DLD1 (cell line): ENCODE results near the gene UNC5B.
"Not testable (repeated sequence)": the region's sequence is repeated elsewhere in the genome, so short reads cannot be mapped to it uniquely, and the experiment has no call there.

ENCODE experiments used
- in situ Hi-C: cut with HindIII; loops from 2 replicates; pipeline ENCODE4 v1.10.0; 2017; ENCODE audit warnings: low sequenced_read_pairs

Gene UNC5B

GRCh38 chr10:71266147-71266917 is 54.0 kb downstream of the UNC5B start:
- in situ Hi-C loops, result no loop called here

- in situ Hi-C loops, result no loop called here
Observed at GRCh38 chr10:71266918-71267442, 54.6 kb downstream of the UNC5B start.

DNA sequence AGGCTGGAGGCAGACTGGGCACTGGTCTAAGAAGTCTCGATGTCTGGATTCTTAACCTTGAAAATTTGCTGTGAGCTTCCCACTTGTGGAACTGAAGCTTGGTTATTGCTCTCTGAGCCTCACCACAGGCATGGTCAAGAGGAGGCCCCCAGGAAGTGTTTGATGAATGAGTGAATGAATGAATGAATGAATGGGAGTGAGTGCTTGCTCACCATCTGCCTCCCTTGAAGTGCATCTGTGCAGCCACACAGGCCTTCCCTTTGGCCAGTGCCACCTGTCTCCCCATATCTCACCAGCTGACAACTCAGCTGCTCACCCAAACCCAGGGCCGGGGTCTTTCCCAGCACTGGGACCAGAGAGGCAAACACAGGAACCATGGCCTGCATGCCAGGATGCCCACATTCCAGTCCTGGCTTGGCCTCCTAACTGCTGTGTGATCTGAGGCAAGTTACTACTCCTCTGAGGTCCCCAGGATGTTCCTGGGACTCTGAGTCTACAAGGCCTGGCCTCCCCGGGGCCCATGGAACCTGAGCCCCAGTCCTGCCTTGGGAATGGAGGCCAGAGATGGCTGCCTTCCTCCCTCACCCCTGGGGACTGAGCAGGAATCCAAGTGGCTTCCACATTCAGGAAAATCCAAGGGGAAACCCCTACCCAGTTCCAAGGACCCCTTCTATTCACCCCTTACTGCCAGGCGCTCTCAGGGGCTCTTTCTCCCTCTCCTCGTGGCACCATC is 55.3 kb downstream of the UNC5B start:
- in situ Hi-C loops, result no loop called here

DNA sequence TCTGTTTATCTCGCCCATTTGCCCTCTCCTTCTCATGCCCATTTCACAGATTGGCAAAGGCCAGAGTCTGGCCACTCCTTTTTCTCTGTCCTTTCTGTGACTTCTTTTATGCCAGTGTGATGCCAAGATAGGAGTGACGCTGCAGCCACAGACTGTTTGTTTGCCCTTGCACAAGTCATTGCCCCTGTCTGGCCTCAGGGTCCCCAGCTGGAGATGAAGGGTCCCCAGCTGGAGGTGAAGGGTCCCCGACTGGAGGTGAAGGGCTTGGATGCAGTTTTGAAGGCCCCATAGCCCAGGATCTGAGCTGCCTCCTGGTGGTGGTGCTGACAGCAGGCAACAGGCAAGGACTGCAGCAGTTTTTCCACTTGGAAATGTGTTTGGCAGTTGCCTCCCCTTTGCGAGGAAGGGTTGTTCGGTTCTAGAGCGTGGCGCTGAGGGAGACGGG is 55.9 kb downstream of the UNC5B start:
- in situ Hi-C loops, result no loop called here

DNA sequence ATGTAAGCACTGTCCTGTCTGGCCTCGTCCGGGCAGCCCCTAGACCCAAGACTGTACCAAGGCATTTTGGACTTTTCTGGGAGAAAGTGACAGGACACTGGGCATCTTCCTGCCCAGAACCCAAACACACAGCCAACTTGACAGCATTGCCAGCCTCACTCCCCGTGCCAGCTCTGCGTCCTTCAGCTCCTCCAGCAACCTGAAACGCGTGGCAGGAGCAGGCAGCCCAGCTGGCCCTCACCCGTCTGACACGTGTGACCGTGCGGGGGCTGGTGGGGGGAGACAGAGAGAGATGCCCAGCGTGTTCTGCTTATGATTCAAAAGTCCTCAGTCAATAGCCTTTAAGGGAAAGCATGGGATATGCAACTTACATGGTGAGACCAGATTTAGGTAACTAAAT is 56.4 kb downstream of the UNC5B start:
- in situ Hi-C loops, result no loop called here

DNA sequence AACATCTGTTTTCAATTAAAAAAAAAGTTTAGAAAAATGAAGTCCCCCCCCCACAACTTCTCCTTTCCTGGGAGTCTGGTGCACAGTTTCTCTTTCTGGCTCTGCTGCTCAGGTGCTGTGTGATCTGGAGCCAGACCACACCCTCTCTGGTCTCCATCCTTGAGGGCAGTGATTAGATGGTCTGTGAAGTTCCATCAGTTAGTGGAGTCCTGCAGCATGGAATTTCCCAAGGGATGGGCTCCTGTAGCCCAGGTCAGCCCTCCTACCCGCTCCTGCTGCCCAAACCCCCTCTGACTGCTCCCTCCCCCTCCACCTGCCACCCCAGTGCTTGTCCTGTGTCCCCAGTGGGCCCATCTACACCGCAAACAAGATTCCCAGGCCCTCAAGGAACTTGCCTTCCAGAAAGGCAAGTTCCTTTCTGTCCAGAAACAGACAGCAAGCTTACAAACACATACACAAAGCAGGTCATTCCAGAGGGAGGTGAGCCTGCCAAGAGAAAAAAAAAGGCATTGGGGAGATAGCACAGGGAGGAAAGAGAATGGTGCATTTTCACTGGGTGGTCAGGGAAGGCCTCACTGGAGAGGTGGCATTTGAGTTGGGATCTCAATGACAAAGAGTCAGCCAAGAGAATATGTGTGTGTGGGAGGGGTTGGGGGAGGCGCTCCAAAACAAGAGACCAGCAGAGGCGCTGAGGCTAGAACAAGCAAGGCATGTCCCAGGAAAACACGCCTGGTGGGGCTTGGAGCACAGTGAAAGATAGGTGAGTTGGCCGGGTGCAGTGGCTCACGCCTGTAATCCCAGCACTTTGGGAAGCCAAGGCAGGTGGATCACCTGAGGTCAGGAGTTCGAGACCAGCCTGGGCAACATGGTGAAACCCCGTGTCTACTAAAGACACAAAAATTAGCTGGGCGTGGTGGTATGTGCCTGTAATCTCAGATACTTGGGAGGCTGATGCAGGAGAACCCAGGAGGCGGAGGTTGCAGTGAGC is 57.2 kb downstream of the UNC5B start:
- in situ Hi-C loops, result no loop called here

DNA sequence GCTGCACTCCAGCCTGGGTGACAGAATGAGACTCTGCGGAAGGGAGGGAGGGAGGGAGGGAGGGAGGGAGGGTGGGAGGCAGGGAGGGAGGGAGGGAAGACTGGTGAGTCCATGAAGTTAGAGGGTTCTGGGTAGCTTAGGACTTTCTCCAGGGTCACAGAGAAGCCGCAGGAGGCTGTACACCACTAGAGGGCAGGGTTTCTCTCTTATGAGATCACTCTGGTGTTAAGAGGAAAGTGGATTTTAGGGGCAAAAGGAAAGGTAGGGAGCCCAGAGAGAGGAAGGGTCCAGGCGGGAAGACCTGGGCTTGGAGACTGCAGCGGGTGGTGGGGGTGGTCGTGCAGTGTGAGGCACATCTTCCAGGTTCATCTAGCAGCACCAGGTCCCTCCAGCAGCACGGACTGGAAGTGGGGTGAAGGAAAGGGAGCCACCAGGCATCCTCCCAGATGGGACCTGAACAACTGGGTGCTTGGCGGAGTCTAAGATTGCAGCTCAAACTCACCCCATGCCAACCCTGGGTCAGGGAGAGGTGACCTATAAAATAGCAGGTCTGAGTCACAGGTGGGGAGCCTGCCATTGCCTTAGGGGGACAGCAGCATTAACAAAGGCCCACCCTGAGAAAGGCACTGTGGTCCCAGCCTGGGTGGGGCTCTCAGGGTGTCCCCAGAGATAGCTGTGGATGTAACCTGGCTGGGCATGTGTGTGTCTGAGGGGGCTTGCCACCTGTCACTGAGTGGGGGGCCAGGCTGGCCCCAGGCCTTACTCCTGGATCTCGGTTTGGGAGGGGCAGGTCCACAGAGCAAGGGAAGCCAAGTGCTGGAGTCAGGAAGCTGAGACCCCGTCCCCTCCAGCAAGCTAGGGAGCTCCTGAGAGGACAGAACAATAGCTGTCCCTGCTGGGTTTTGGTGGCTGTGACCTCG is 58.2 kb downstream of the UNC5B start:
- in situ Hi-C loops, result no loop called here

- in situ Hi-C loops, result no loop called here
Observed at GRCh38 chr10:71271662-71272055, 59.3 kb downstream of the UNC5B start.

DNA sequence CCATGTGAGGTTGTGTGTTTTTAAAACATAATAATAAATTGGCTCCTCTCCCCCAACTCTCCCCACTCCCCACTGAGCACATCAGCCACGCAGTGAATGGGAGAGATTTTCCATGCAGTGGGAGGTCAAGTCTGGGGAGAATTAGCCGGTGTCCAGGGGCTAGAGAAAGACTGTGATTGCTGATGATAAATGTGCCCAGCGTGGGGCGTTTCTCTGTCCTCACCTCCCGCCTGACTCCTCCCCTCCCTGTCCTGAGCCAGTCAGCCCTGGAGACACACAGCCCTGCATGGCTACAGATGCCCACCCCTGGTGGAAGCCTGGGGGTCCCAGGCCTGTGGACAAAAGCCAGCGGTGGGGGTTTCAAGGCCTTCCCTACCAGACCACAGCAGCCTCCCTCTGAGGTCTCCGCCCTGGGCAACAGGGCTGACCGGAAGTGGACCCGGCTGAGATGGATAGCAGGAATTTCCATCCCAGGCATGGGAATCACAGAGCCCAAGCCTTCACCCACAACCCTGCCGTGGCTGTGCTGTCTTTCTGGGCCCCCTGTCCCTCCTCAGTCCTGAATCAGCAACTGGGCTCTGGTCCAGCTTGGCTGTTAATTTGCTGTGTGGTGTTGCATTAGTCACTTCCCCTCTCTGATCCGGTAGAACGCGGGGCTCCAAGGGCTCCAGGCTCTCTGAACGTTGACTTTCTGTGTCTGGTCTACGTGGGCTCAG is 59.8 kb downstream of the UNC5B start:
- in situ Hi-C loops, result no loop called here

GRCh38 chr10:71272974-71273373 is 60.6 kb downstream of the UNC5B start:
- in situ Hi-C loops, result not testable (repeated sequence)

GRCh38 chr10:71273506-71273905 is 61.1 kb downstream of the UNC5B start:
- in situ Hi-C loops, result no loop called here

- in situ Hi-C loops, result no loop called here
Observed at GRCh38 chr10:71274901-71275796, 62.8 kb downstream of the UNC5B start.

DNA sequence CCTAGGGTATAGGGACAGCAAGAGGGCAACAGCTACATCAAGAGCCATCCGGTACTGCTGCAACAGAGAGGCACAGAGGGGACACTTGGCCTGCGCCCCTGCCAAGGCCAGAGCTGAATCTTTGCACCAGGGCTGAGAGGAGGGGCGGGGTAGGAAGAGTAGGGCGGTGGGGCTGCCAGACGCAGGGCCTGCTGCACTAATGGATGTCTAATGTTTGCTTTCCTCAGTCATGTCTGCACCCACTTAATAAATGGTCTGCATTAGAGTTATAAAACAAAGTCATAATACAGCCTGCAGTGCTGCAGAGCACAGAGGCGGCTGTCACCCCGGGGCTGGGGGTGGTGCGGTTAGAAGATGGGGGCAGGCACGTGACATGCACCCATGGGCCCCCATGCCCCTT is 64.5 kb downstream of the UNC5B start:
- in situ Hi-C loops, result no loop called here

- in situ Hi-C loops, result no loop called here
Observed at GRCh38 chr10:71277914-71278665, 65.7 kb downstream of the UNC5B start.

DNA sequence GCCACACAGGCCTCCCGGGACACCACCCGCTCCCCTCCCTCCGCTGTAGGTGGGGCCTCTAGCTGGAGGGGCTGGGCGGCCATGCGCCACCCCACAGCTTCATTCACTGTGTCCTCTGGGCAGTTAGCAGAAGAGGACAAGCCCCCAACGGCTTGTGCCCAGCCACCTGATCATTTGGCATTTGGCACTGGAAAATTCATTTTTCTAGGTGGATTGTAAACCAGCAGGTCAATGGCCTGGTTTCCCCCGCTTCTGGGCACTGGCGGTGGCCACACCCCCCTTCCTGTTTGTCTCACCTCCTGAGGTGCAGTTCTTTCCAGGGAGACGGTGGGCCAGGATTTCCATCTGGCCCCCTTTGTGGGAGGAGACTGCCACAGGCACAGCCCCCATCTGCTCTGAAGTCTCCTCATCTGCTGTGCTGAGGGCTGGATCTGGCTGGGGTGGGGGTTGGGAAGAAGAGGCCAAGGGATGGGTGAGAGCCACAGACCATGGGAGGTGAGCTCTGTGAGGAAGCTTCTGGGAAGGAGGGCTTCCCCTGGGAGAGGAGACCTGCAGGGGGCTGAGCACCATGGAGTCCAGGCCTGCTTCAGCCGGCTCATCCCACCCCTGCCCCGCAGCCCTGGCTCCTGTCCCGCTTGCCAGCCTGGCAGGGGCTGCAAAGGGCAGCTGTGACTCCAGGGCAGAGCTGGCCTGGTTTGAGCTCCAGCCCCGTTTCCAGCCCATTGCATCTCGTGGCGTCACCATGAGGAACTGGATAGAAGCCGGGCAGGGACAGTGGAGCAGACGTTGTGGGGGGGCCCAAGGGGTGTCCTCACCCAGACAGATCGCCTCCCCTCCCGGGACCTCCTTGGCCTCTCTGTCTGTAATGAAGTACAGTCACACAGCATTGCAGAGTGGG is 66.6 kb downstream of the UNC5B start:
- in situ Hi-C loops, result no loop called here

DNA sequence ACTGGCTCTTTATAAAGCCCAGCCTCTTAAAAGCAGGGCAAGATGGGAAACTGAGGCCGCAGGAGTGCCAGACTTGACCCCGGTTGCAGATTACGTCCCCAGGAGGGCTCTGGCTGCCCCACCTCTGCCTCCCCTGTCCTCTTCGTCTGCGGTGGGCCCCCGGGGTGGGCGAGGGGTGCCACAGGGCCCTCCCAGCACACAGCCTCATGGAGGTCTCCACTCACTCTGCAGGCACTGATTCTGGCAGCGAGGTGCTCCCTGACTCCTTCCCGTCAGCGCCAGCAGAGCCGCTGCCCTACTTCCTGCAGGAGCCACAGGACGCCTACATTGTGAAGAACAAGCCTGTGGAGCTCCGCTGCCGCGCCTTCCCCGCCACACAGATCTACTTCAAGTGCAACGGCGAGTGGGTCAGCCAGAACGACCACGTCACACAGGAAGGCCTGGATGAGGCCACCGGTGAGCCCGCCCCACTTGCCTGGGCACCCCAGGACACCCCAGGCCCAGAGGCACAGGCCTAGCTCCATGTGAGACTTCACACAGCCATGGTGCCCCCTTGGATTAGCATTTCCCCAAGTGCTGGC is 67.3 kb downstream of the UNC5B start:
- in situ Hi-C loops, result no loop called here
